GM23338 (cell line): ENCODE results near the gene FBXW7.

Experiments used
- CREB1 ChIP-seq: fragments of 250-450 bp; sonication (Bioruptor Pico); IDR thresholded peaks from 2 replicates; pipeline ENCODE4 v1.5.0; 2020; ENCODE audit warnings: low read depth, mild to moderate bottlenecking, moderate library complexity
- CTCF ChIP-seq, 2 experiments: fragments of 200-600 bp in 1 of 2; sonication (generic) in 1 of 2; conservative IDR thresholded peaks; 2 replicates each; pipeline versions ENCODE4 v1.5.1 to v1.6.1; 2016 to 2017; ENCODE audit warnings: antibody characterized with exemption in 2 of 2, low read depth in 2 of 2, mild to moderate bottlenecking in 2 of 2, moderate library complexity in 1 of 2
- ETS1 ChIP-seq: IDR thresholded peaks from 2 replicates; pipeline ENCODE4 v1.6.1; 2016; ENCODE audit warnings: antibody characterized with exemption
- EZH2 ChIP-seq: fragments of 200-600 bp; sonication (generic); IDR thresholded peaks from one replicate; pipeline ENCODE4 v1.8.0; 2017; ENCODE audit warnings: antibody characterized with exemption, mild to moderate bottlenecking, low read depth; ENCODE audit not compliant: unreplicated experiment
- EZH2phosphoT487 ChIP-seq: fragments of 200-600 bp; sonication (generic); IDR thresholded peaks from one replicate; pipeline ENCODE4 v1.8.1; 2018; ENCODE audit warnings: antibody characterized with exemption; ENCODE audit not compliant: unreplicated experiment
- JUNB ChIP-seq: IDR thresholded peaks from one replicate; pipeline ENCODE4 v1.6.1; 2016; ENCODE audit warnings: antibody characterized with exemption; ENCODE audit not compliant: unreplicated experiment
- NANOG ChIP-seq: IDR thresholded peaks from 2 replicates; pipeline ENCODE4 v1.6.1; 2016; ENCODE audit warnings: antibody characterized with exemption, borderline replicate concordance
- POLR2AphosphoS5 ChIP-seq: IDR thresholded peaks from 2 replicates; pipeline ENCODE4 v1.6.1; 2016; ENCODE audit warnings: antibody characterized with exemption, low read depth
- REST ChIP-seq: IDR thresholded peaks from one replicate; pipeline ENCODE4 v1.6.1; 2018; ENCODE audit warnings: antibody characterized with exemption; ENCODE audit not compliant: unreplicated experiment
- STAT1 ChIP-seq: IDR thresholded peaks from one replicate; pipeline ENCODE4 v1.6.1; 2016; ENCODE audit warnings: antibody characterized with exemption; ENCODE audit not compliant: unreplicated experiment
- ZNF114 ChIP-seq: fragments of 250-450 bp; sonication (Bioruptor Pico); IDR thresholded peaks from 2 replicates; pipeline ENCODE4 v1.5.0; 2020; ENCODE audit warnings: mild to moderate bottlenecking, moderate library complexity
- ZNF331 ChIP-seq: fragments of 250-450 bp; sonication (Bioruptor Pico); IDR thresholded peaks from 2 replicates; pipeline ENCODE4 v1.5.0; 2020; ENCODE audit warnings: low read depth, mild to moderate bottlenecking, moderate library complexity
- ZNF462 ChIP-seq: fragments of 250-450 bp; sonication (Bioruptor Pico); IDR thresholded peaks from 2 replicates; pipeline ENCODE4 v1.5.0; 2020; ENCODE audit warnings: mild to moderate bottlenecking, moderate library complexity

- TF ChIP-seq CTCF (conservative IDR thresholded peaks at IDR 0.05; ENCODE audit: low read depth in 2 of 2) = no peak
- TF ChIP-seq POLR2AphosphoS5 = no peak
- TF ChIP-seq CREB1 (CRISPR knock-in tag) = no peak
- TF ChIP-seq EZH2 = no peak
- TF ChIP-seq REST = no peak
- no peak for TF ChIP-seq EZH2phosphoT487
- TF ChIP-seq ZNF462 (CRISPR knock-in tag) = no peak
- no peak for TF ChIP-seq NANOG
- TF ChIP-seq JUNB = no peak
- no peak for TF ChIP-seq ZNF114
- TF ChIP-seq ETS1 = no peak
- no peak for TF ChIP-seq STAT1
- TF ChIP-seq ZNF331 (CRISPR knock-in tag) = no peak
Measured at GRCh38 chr4:152363086-152363485, 172.8 kb downstream of the FBXW7 start.
